ENCODE results near the gene KANSL1.
A peak's percentile ranks its signal among the peaks of the same experiment; 100 is the strongest.
"Not testable (repeated sequence)": the region's sequence is repeated elsewhere in the genome, so short reads cannot be mapped to it uniquely, and the experiment has no call there.

The KANSL1 gene

GRCh38 chr17:46013502-46014165 lies 179.6 kb downstream of the KANSL1 start:
- no peak for DNase-seq

- no peak for DNase-seq
Measured at GRCh38 chr17:46013127-46013501, 180.1 kb downstream of the KANSL1 start.

GRCh38 chr17:46012506-46013079 lies 180.6 kb downstream of the KANSL1 start:
- no peak for DNase-seq

- DNase-seq = no peak
Measured at GRCh38 chr17:46011711-46012505, 181.3 kb downstream of the KANSL1 start.

- DNase-seq = no peak
Measured at GRCh38 chr17:46010597-46011186, 182.5 kb downstream of the KANSL1 start.

- DNase-seq = no peak
Measured at GRCh38 chr17:46009681-46010596, 183.3 kb downstream of the KANSL1 start.

- DNase-seq = no peak
Measured at GRCh38 chr17:46008591-46008990, 184.6 kb downstream of the KANSL1 start.

- DNase-seq = no peak
Measured at GRCh38 chr17:46007461-46007965, 185.7 kb downstream of the KANSL1 start.

GRCh38 chr17:46006082-46006481 lies 187.1 kb downstream of the KANSL1 start:
- not testable (repeated sequence) for DNase-seq

GRCh38 chr17:46003907-46004748 lies 189.1 kb downstream of the KANSL1 start:
- no peak for DNase-seq

GRCh38 chr17:46002973-46003316 lies 190.3 kb downstream of the KANSL1 start:
- no peak for DNase-seq

GRCh38 chr17:46002311-46002972 lies 190.8 kb downstream of the KANSL1 start:
- DNase-seq = peak; percentile 75

GRCh38 chr17:46001390-46002310 lies 191.6 kb downstream of the KANSL1 start:
- no peak for DNase-seq

- no peak for DNase-seq
Measured at GRCh38 chr17:46000757-46001156, 192.5 kb downstream of the KANSL1 start.

- no peak for DNase-seq
Measured at GRCh38 chr17:46000292-46000691, 192.9 kb downstream of the KANSL1 start.

- DNase-seq = no peak
Measured at GRCh38 chr17:45999900-46000290, 193.3 kb downstream of the KANSL1 start.

GRCh38 chr17:45998987-45999899 lies 194.0 kb downstream of the KANSL1 start, which contains the start of gene STH:
Gene STH (plus strand): TSS chr17:45999250. CDS start chr17:45999280, 30 bp downstream.
- DNase-seq = no peak

- DNase-seq = no peak
Measured at GRCh38 chr17:45997624-45998023, 195.6 kb downstream of the KANSL1 start.

GRCh38 chr17:45997166-45997565 lies 196.1 kb downstream of the KANSL1 start:
- DNase-seq = no peak

Measured in activated naive CD4-positive, alpha-beta T cell treated with Interleukin-2 at 50 U/mL for 16 hours (primary cell).